Central memory CD8-positive, alpha-beta T cell (primary cell): ENCODE data around the gene MTFP1.
"Not testable (repeated sequence)": the region's sequence is repeated elsewhere in the genome, so short reads cannot be mapped to it uniquely, and the experiment has no call there.

ENCODE experiments used
- ATAC-seq: fragments of 150-1000 bp; cut with Tn5 transposase; replicated peaks from 2 replicates; pipeline ENCODE4 v1.10.0; 2022; ENCODE audit warnings: mild to moderate bottlenecking, moderate FRiP score, moderate number of reproducible peaks; ENCODE audit not compliant: poor library complexity, severe bottlenecking; ENCODE audit errors: extremely low read depth
- DNase-seq, 2 donors: peaks; one replicate each; pipeline ENCODE4 v3.0.0; 2021; ENCODE audit warnings: low spot score in 2 of 2
- H3K27ac Mint-ChIP-seq: one replicate; pipeline ENCODE4 v1.8.0; 2022; ENCODE audit warnings: low read depth, mild to moderate bottlenecking, moderate library complexity, mixed read lengths
- H3K27me3 Mint-ChIP-seq: one replicate; pipeline ENCODE4 v1.8.0; 2022; ENCODE audit warnings: mixed read lengths
- H3K36me3 Mint-ChIP-seq: one replicate; pipeline ENCODE4 v1.8.0; 2022; ENCODE audit warnings: mild to moderate bottlenecking, moderate library complexity, mixed read lengths; ENCODE audit not compliant: insufficient read depth
- H3K4me1 Mint-ChIP-seq: one replicate; pipeline ENCODE4 v1.8.0; 2022; ENCODE audit warnings: mixed read lengths
- H3K4me3 Mint-ChIP-seq: one replicate; pipeline ENCODE4 v1.8.0; 2022; ENCODE audit warnings: mild to moderate bottlenecking, moderate library complexity, mixed read lengths
- H3K9me3 Mint-ChIP-seq: one replicate; pipeline ENCODE4 v1.8.0; 2022; ENCODE audit warnings: mixed read lengths

The MTFP1 gene

DNA sequence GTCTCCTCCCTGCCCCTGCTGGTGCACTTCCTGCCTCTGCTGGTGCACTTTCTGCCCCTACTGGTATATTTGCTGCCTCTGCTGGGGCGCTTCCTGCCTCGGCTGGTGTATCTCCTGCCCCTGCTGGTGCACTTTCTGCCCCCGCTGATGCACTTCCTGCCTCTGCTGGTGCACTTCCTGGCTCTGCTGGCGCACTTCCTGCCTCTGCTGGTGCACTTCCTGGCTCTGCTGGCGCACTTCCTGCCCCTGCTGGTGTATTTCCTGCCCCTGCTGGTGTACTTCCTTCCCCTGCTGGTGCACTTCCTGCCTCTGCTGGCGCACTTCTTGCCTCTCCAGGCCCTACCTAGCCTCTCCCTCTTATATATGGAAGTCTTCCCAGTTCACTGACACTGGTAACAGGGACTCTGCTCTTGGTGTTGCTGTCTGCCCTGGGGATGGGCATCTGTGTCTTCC is 10.1 kb downstream of the MTFP1 start:
- Mint-ChIP-seq H3K36me3 (peaks cover 15% of the 10 kb centered on the region), H3K4me3 (peak overlapping the region; percentile 55), H3K27me3 (peaks cover 30% of the 10 kb centered on the region), H3K4me1 (peaks cover 18% of the 10 kb centered on the region), H3K9me3 (no peaks in the 10 kb centered on the region), H3K27ac (peak overlapping the region; percentile 96)
- peak; percentile 64 to 94 for DNase-seq
- ATAC-seq: peak; percentile 95

DNA sequence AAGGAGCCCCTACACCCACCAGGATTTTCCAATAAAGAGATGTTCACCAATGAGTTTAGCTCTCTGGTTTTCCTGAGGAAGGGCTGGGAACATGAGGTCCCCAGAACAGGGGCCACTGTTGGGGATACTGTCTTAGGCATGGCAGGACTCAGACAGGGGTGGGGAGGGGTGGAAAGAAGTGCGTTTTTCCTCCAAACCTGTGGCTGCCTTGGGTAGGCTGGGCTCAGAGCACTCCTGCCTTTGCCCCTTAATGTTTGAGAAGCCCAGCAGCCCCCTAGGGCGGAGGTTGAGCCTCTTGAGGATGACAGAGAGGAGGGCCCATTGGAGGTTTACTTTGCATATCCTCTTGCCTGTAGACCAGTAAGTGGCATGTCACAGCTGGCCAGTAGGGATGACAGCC is 10.6 kb downstream of the MTFP1 start:
- peaks cover 18% of the 10 kb centered on the region for H3K4me1 Mint-ChIP-seq
- peaks cover 35% of the 10 kb centered on the region for H3K27me3 Mint-ChIP-seq

DNA sequence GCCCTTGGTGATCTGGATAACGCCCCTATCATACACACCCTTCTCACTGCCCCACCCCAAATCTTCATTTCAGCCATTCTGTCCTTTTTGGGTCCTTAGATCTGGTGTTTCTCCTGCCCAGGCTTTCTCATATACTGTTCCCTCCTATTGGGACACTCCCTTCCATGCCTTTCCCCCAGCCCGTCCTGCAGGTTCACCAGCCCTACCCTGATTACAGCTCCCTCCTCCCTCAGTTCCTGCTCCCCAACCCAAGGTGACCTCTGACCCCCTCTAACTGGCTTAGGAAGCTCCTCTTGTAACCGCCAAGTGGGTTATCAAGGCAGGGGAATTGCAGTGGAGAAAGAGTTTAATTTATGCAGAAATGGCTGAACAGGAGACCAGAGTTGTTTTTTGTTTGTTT is 13.0 kb downstream of the MTFP1 start:
- Mint-ChIP-seq H3K9me3 (no peaks in the 10 kb centered on the region), H3K27me3 (peaks cover 56% of the 10 kb centered on the region), H3K27ac (peak overlapping the region; percentile 3), H3K36me3 (peaks cover 25% of the 10 kb centered on the region), H3K4me1 (peaks cover 35% of the 10 kb centered on the region), H3K4me3 (no peak overlapping the region)
- ATAC-seq: no peak
- no peak for DNase-seq

More for the DNA sequence above, 10.6 kb downstream of the MTFP1 start:
- Mint-ChIP-seq H3K4me3 (peak overlapping the region; percentile 55), H3K9me3 (no peaks in the 10 kb centered on the region), H3K27ac (peak overlapping the region; percentile 96), H3K36me3 (peaks cover 15% of the 10 kb centered on the region)
- ATAC-seq (no peak), DNase-seq (no peak)

DNA sequence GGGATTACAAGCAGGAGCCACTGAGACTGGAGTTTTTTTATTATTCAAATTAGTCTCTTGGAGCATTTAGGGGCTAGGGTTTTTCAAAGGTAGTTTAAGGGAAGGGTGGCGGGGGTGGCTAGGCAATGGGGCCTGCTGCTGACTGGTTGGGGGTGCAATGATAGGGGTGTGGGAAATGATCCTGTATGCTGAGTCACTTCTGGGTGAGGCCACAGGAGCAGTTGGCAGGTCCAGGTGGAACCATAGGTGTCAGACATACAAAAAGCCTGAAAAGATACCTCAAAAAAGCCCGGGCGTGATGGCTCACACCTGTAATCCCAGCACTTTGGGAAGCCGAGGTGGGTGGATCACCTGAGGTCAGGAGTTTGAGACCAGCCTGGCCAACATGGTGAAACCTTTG is 13.7 kb downstream of the MTFP1 start:
- Mint-ChIP-seq H3K27ac (no peak overlapping the region), H3K4me3 (no peak overlapping the region)

DNA sequence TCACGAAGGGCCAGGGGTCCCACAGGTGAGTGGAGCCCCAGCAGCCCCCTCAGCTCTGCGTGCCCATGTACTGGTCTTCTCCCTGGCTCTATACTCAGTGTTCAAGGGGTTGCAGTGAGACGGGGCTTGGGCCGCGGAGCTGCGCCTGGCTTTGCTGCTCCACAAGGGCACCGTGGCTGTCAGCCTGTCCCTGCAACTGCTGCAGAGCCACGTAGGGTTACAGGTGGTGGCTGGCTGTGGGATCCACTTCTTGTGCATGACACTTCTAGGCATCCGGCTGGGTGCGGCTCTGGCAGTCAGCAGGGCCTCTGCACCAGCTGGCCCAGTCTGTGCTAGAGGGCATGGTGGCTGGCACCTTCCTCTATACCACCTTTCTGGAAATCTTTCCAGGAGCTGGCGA is 14.3 kb downstream of the MTFP1 start:
- Mint-ChIP-seq H3K27me3 (peaks cover 57% of the 10 kb centered on the region), H3K4me1 (peaks cover 31% of the 10 kb centered on the region), H3K9me3 (no peaks in the 10 kb centered on the region), H3K36me3 (peaks cover 24% of the 10 kb centered on the region), H3K27ac (no peak overlapping the region), H3K4me3 (no peak overlapping the region)
- ATAC-seq (no peak), DNase-seq (no peak)

More for the DNA sequence above, 13.7 kb downstream of the MTFP1 start:
- H3K36me3 Mint-ChIP-seq: peaks cover 26% of the 10 kb centered on the region
- H3K27me3 Mint-ChIP-seq: peaks cover 57% of the 10 kb centered on the region
- DNase-seq (no peak), ATAC-seq (no peak)
- H3K9me3 Mint-ChIP-seq: no peaks in the 10 kb centered on the region
- peaks cover 35% of the 10 kb centered on the region for H3K4me1 Mint-ChIP-seq

DNA sequence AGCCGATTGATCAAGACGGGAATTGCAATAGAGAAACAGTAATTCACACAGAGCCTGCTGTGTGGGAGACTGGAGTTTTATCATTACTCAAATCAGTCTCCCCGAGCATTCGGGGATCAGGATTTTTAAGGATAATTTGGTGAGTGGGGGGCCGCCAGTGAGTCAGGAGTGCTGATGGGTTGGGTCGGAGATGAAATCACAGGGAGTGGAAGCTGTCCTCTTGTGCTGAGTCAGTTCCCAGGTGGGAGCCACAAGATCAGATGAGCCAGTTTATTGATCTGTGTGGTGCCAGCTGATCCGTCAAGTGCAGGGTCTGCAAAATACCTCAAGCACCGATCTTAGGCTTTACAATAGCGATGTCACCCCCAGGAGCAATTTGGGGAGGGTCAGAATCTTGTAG is 15.5 kb downstream of the MTFP1 start:
- Mint-ChIP-seq H3K9me3 (no peaks in the 10 kb centered on the region), H3K27me3 (peaks cover 69% of the 10 kb centered on the region), H3K4me3 (no peak overlapping the region), H3K4me1 (peaks cover 24% of the 10 kb centered on the region), H3K36me3 (peaks cover 17% of the 10 kb centered on the region), H3K27ac (no peak overlapping the region)
- no peak for ATAC-seq
- DNase-seq: no peak

DNA sequence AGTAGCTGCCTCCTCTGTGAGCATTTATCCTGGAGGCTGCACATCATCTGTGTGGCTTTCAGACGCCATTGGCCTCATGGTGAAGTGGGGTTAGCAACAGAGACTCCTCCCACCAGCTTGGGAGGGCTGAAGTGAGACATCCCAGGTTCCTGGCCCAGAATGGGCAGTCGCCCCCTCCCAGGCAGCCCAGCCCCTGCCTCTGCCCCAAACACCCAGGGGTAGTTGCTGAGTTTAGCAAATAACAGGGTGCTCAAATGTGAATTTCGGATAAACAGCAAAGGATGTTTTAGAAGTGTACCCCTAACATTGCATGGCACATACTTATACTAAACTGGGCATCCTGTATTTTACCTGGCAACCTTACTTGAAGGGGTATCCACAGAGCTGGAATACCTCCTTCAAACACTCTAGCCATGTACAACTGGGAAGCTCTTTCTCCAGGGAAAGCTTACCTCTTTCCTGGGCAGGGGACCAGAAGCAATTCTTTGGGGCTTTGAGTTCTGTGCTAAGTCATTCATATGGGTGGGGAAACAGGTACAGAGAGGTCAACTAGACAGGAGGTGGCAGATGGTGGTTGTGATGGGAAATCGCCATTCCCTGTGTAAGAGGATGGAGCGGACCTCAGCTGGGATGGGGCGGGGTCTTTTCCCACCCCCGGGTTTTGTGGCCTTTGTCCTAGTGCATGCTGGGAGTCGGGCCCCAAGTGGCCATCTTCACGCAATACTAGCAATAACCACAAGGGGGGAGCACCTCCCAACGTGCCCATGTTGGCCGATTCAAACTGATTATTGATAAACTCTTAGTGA is 19.3 kb downstream of the MTFP1 start:
- Mint-ChIP-seq H3K4me1 (peaks cover 23% of the 10 kb centered on the region), H3K27me3 (peaks cover 74% of the 10 kb centered on the region), H3K36me3 (peaks cover 13% of the 10 kb centered on the region), H3K4me3 (no peak overlapping the region), H3K9me3 (no peaks in the 10 kb centered on the region), H3K27ac (no peak overlapping the region)
- no peak for ATAC-seq
- peak; percentile 32 to 36 for DNase-seq

DNA sequence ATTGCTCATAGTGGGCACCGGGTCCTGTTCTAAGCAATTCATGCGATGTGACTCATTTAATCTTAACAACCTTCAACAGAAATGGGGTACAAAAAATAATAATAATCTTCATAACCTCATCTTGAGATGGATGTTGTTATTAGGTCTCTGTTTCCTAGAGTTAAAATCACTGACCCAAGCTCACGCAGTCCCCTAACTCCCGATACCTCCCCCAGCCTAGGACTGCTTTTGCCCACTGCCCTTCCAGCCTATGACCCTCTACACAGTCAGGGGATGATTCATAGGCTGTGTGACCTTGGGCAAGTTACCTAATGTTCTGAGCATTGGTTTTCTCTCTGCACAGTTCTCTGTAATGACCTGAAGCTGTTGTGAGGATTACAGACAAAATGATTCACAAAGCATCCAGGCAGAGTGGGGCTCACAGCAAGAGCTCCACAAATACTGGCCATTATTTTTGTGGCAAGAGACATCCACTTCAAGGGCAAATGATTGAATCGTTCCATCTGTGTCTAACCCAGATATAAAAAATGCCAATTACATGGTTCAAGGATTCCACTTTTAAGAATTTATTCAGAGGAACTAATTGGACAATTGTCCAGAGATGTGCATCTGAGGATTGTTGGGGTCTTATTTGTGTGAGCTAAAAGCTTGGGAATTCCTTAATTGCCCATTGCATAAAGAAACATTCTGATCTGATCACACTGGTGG is 20.0 kb downstream of the MTFP1 start:
- H3K9me3 Mint-ChIP-seq: no peaks in the 10 kb centered on the region
- no peak overlapping the region for H3K27ac Mint-ChIP-seq
- H3K36me3 Mint-ChIP-seq: peaks cover 13% of the 10 kb centered on the region
- peaks cover 23% of the 10 kb centered on the region for H3K4me1 Mint-ChIP-seq
- ATAC-seq (no peak), DNase-seq (no peak)
- H3K4me3 Mint-ChIP-seq: no peak overlapping the region
- H3K27me3 Mint-ChIP-seq: peaks cover 74% of the 10 kb centered on the region

DNA sequence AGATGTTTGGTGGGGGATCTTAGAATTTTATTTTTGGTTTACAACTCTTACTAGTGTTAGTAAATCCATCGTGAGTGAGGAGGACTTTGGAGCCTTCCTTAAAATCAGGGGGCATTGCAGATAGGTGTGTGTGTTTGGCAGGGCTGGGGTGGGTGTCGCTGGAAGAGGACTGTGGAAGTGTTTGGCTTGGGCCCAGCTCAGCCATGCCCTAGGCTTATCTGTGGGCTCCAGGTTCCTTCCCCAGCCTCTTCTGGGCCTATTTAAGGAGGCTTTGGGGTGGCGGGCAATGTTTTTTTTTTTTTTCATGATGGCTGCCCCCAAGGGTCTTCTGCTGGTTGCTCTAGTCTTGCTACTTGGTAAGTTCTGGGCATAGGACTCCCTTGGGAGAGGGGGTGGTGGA is 22.1 kb downstream of the MTFP1 start:
- Mint-ChIP-seq H3K27me3 (peaks cover 74% of the 10 kb centered on the region), H3K36me3 (peaks cover 8% of the 10 kb centered on the region), H3K4me3 (no peak overlapping the region), H3K9me3 (no peaks in the 10 kb centered on the region), H3K27ac (no peak overlapping the region), H3K4me1 (peaks cover 15% of the 10 kb centered on the region)
- no peak for DNase-seq
- ATAC-seq: no peak

DNA sequence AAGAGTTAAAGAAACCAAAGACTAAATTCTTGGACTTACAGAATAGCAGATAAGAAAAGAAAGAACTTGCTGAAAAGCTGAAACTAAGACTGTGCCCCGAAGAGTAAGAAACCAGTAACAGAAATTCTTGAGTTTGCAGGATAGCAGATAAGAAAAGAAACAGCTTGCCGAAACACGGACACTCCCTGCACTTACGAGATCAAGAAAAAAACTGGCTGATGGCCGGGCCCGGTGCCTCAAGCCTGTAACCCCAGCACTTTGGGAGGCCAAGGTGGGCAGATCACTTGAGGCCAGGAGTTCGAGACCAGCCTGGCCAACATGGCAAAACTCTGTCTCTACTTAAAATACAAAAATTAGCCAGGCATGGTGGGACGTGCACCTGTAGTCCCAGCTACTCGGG is 25.9 kb downstream of the MTFP1 start:
- peaks cover 70% of the 10 kb centered on the region for H3K27me3 Mint-ChIP-seq
- not testable (repeated sequence) for DNase-seq, H3K36me3 Mint-ChIP-seq, H3K4me1 Mint-ChIP-seq, H3K4me3 Mint-ChIP-seq, H3K27ac Mint-ChIP-seq, ATAC-seq, H3K9me3 Mint-ChIP-seq

DNA sequence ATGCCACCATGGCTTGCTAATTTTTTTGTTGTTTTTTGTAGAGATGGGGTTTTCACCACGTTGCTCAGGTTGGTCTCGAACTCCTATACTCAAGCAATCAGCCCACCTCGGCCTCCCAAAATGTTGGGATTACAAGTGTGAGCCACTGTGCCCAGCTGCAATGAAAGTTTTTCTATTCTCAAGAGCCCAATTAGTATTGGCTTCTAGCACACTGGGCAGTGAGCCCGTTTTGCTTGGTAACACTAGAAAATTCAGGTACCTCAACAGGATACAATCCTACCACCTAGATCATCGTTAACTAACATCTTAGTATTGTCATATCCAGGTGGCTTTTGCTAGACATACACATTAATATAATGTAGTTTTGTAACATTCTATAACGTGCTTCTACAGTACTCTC is 27.3 kb downstream of the MTFP1 start:
- peaks cover 70% of the 10 kb centered on the region for H3K27me3 Mint-ChIP-seq
- no peak overlapping the region for H3K27ac Mint-ChIP-seq

DNA sequence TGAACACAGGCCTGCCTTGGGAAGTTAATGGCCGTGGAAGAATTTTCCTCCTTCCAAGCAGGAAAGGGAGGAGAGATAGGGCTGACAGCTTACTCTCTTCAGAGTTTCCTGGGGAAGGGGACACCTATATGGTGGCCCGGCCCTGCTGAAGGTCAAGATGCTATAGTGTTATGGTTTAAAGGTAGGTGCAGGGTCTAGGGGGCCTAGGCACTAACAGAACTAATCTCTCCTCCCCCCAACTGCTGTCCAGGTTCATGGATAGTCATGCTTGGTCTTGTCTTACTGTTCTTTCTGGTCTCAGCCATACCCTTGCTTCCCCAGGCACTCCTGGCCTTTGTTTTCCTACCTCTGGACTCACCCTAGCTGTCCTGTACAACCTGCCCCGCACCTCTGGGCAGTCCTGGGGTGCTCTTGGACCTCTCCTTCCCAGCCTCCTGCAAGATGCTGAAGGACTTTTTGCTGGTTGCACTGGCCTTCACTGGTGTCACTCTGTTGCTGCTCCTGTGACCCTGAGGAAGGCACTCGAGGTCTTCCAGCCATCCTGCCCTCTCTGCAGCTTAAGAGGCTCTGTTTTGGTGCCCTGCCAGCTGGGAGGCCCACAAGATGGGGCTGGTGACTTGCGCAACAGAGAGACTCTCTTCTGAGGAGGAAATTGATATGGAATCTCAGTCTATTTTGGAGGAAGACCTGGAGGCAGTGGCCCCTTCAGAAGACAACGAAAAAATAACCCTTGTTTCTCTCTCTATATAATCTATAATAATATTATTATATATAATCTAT is 28.4 kb downstream of the MTFP1 start:
- H3K4me3 Mint-ChIP-seq: no peak overlapping the region
- H3K9me3 Mint-ChIP-seq: no peaks in the 10 kb centered on the region
- H3K27ac Mint-ChIP-seq: no peak overlapping the region
- H3K27me3 Mint-ChIP-seq: peaks cover 69% of the 10 kb centered on the region
- H3K4me1 Mint-ChIP-seq: no peaks in the 10 kb centered on the region
- ATAC-seq (no peak), DNase-seq (no peak)
- no peaks in the 10 kb centered on the region for H3K36me3 Mint-ChIP-seq

More for the DNA sequence above, 27.3 kb downstream of the MTFP1 start:
- DNase-seq (no peak), ATAC-seq (no peak)
- Mint-ChIP-seq H3K4me3 (no peak overlapping the region), H3K36me3 (no peaks in the 10 kb centered on the region), H3K4me1 (no peaks in the 10 kb centered on the region), H3K9me3 (no peaks in the 10 kb centered on the region)
